DND-41 (cell line): ENCODE data around the gene ADRB2.

Experiments
- ATAC-seq: fragments of 200-7000 bp; cut with Tn5 transposase; 3 replicates; pipeline ENCODE4 v1.9.1; 2021; ENCODE audit warnings: low read depth; ENCODE audit not compliant: insufficient read depth
- DNase-seq: peaks from one replicate; pipeline ENCODE4 v3.0.0-alpha.2; 2020
- H2AFZ ChIP-seq: 2 replicates; pipeline ENCODE4 v1.6.0; 2012; ENCODE audit warnings: low read depth, low read length
- H3K27ac ChIP-seq: 2 replicates; pipeline ENCODE4 v1.5.1; 2012; ENCODE audit warnings: low read length, inconsistent platforms
- H3K27me3 ChIP-seq: fragments of 200-600 bp; sonication (generic); 2 replicates; pipeline ENCODE4 v1.6.0; 2012; ENCODE audit warnings: low read length, mild to moderate bottlenecking, inconsistent platforms; ENCODE audit not compliant: insufficient read depth, poor library complexity
- H3K36me3 ChIP-seq: 2 replicates; pipeline ENCODE4 v1.5.1; 2012; ENCODE audit warnings: low read length, inconsistent platforms; ENCODE audit not compliant: insufficient read depth
- H3K4me1 ChIP-seq: 2 replicates; pipeline ENCODE4 v1.5.1; 2012; ENCODE audit warnings: mild to moderate bottlenecking, low read length; ENCODE audit not compliant: insufficient read depth
- H3K4me2 ChIP-seq: 2 replicates; pipeline ENCODE4 v1.6.0; 2012; ENCODE audit warnings: mild to moderate bottlenecking, moderate library complexity, low read length, inconsistent platforms; ENCODE audit not compliant: insufficient read depth
- H3K4me3 ChIP-seq, 2 experiments: fragments of 200-600 bp in 1 of 2; shearing (Covaris generic) in 1 of 2; 2 replicates each; pipeline ENCODE4 v1.5.1; 2012 to 2016; ENCODE audit warnings: inconsistent platforms in 2 of 2, low read length in 2 of 2, mild to moderate bottlenecking in 2 of 2, low read depth in 1 of 2, moderate library complexity in 1 of 2
- H3K79me2 ChIP-seq: 2 replicates; pipeline ENCODE4 v1.6.0; 2012; ENCODE audit warnings: low read length, inconsistent platforms; ENCODE audit not compliant: insufficient read depth
- H3K9ac ChIP-seq: 2 replicates; pipeline ENCODE4 v1.6.0; 2012; ENCODE audit warnings: low read depth, mild to moderate bottlenecking, inconsistent platforms, low read length, moderate library complexity
- H3K9me3 ChIP-seq: 2 replicates; pipeline ENCODE4 v1.5.1; 2012; ENCODE audit warnings: low read length, moderate library complexity, mild to moderate bottlenecking, inconsistent platforms; ENCODE audit not compliant: insufficient read depth, severe bottlenecking
- H4K20me1 ChIP-seq: 2 replicates; pipeline ENCODE4 v1.6.0; 2012; ENCODE audit warnings: low read length; ENCODE audit not compliant: insufficient read depth
- EZH2 ChIP-seq: IDR thresholded peaks from 3 replicates; pipeline ENCODE4 v1.6.1; 2012; ENCODE audit warnings: borderline replicate concordance, low read depth, mild to moderate bottlenecking, moderate library complexity, low read length, inconsistent platforms; ENCODE audit not compliant: severe bottlenecking
- TF ChIP-seq, protein P1 (sequence below): IDR thresholded peaks from 2 replicates; pipeline ENCODE4 v1.5.1; 2012; ENCODE audit warnings: borderline replicate concordance, low read length, moderate library complexity, mild to moderate bottlenecking; ENCODE audit not compliant: poor library complexity, severe bottlenecking; ENCODE audit errors: extremely low read depth

Gene ADRB2

DNA sequence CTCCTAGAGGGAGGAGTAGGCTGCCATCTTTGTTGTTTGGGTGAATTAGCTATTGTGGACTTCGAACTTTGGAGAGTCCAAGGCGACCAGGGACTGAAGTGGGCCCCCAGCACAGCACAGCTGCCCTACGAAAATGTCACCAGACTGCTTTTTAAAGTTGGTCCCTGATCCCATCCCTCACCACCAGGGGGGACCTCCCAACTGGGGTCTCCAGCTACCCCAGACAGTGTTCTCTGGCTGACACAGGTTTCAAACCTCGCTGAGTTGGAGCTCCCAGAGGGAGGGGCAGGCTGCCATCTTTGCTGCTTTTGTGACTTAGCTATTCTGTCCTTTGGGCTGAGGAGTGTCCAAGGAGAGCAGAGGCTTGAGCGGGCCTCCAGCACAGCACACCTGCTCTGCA, 45.7 kb upstream of the ADRB2 start:
- no peak overlapping the region for H3K9ac ChIP-seq
- H3K4me3 ChIP-seq: no peak overlapping the region
- no peaks in the 10 kb centered on the region for H3K27me3 ChIP-seq
- TF ChIP-seq, protein P1, sequence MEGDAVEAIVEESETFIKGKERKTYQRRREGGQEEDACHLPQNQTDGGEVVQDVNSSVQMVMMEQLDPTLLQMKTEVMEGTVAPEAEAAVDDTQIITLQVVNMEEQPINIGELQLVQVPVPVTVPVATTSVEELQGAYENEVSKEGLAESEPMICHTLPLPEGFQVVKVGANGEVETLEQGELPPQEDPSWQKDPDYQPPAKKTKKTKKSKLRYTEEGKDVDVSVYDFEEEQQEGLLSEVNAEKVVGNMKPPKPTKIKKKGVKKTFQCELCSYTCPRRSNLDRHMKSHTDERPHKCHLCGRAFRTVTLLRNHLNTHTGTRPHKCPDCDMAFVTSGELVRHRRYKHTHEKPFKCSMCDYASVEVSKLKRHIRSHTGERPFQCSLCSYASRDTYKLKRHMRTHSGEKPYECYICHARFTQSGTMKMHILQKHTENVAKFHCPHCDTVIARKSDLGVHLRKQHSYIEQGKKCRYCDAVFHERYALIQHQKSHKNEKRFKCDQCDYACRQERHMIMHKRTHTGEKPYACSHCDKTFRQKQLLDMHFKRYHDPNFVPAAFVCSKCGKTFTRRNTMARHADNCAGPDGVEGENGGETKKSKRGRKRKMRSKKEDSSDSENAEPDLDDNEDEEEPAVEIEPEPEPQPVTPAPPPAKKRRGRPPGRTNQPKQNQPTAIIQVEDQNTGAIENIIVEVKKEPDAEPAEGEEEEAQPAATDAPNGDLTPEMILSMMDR: no peak
- no peak for TF ChIP-seq EZH2
- no peak overlapping the region for H3K4me2 ChIP-seq
- H4K20me1 ChIP-seq: no peaks in the 10 kb centered on the region
- H3K27ac ChIP-seq: no peak overlapping the region
- H3K9me3 ChIP-seq: no peaks in the 10 kb centered on the region
- H3K36me3 ChIP-seq: no peaks in the 10 kb centered on the region
- no peak overlapping the region for H2AFZ ChIP-seq
- no peaks in the 10 kb centered on the region for H3K4me1 ChIP-seq
- no peaks in the 10 kb centered on the region for H3K79me2 ChIP-seq
- no peak for DNase-seq
- no peak for ATAC-seq

DNA sequence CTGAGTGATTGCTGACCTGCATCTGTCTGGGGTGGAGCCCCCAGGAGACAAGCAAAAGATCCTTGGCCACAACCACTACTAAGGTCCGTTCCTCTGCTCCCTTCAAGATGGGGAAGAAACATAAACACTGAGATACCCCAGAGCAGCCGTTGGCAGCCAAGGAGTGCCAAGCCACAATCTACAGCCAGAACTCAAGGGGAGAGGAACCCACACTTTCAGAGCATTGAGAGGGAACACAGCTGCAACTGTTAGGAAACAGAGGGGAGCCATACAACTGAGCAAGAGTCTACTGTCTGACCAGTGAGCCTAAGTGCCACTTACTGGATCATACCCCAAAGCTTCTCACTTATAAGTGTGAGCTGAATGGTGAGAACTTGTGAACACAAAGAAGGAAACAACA, 44.6 kb upstream of the ADRB2 start:
- ATAC-seq: no peak
- Histone ChIP-seq H3K4me2 (no peak overlapping the region), H3K36me3 (no peaks in the 10 kb centered on the region), H3K9ac (no peak overlapping the region), H3K27ac (no peak overlapping the region), H4K20me1 (no peaks in the 10 kb centered on the region), H3K9me3 (no peaks in the 10 kb centered on the region), H3K4me3 (no peak overlapping the region), H3K4me1 (no peaks in the 10 kb centered on the region), H3K27me3 (no peaks in the 10 kb centered on the region), H3K79me2 (no peaks in the 10 kb centered on the region), H2AFZ (no peak overlapping the region)
- DNase-seq: no peak
- TF ChIP-seq, protein P1: no peak
- no peak for TF ChIP-seq EZH2

DNA sequence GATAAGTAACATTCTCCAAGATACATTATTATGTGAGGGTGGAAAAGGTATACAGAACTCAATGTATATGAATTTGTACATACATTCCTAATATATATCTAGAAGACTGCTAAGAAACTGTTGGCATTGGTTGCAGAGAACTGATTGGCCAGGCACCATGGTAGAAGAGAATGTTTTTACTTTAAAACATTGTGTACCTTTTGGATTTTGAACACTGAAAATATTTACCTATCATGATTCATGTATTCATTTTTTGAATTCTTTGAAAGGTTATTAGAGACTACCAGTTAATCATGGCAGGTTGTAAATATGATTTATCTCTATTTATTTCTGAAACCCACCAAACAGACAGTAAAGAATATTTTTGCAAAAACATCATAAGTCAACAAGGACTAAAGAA, 41.2 kb upstream of the ADRB2 start:
- H3K4me3 ChIP-seq: no peak overlapping the region
- no peak overlapping the region for H3K9ac ChIP-seq
- H3K4me2 ChIP-seq: no peak overlapping the region
- no peak overlapping the region for H2AFZ ChIP-seq
- no peaks in the 10 kb centered on the region for H3K27me3 ChIP-seq
- H3K79me2 ChIP-seq: no peaks in the 10 kb centered on the region
- DNase-seq (no peak), ATAC-seq (no peak)
- H4K20me1 ChIP-seq: no peaks in the 10 kb centered on the region
- no peaks in the 10 kb centered on the region for H3K36me3 ChIP-seq
- no peaks in the 10 kb centered on the region for H3K4me1 ChIP-seq
- TF ChIP-seq, protein P1: no peak
- TF ChIP-seq EZH2: no peak
- no peak overlapping the region for H3K27ac ChIP-seq
- H3K9me3 ChIP-seq: no peaks in the 10 kb centered on the region

DNA sequence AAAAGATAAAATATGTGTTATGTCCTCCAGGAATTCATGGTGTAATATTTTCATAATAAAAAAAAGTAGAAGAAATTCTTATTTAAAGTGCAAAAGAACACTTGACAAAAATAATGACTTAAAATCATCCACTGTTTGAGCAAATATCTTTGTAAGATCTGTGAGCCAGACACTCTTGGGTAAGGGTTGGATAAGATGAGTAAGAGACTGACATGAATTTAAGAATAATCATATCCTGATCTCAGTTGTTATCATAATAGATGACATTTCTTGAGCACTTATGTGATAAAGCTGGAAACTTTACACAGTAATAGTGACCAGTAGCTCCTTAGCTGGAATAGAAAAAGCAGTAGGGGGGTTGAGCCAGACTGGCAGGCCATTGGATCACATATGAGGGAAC, 40.0 kb upstream of the ADRB2 start:
- Histone ChIP-seq H3K27ac (no peak overlapping the region), H2AFZ (no peak overlapping the region), H3K36me3 (no peaks in the 10 kb centered on the region), H3K9me3 (no peaks in the 10 kb centered on the region), H3K27me3 (peaks cover 1% of the 10 kb centered on the region), H3K79me2 (no peaks in the 10 kb centered on the region), H3K4me2 (no peak overlapping the region), H3K4me3 (no peak overlapping the region), H4K20me1 (no peaks in the 10 kb centered on the region), H3K9ac (no peak overlapping the region), H3K4me1 (no peaks in the 10 kb centered on the region)
- ATAC-seq (no peak), DNase-seq (no peak)
- no peak for TF ChIP-seq EZH2
- TF ChIP-seq, protein P1: no peak
